Measurements from ENCODE around the gene FARS2.

Gene FARS2

DNA sequence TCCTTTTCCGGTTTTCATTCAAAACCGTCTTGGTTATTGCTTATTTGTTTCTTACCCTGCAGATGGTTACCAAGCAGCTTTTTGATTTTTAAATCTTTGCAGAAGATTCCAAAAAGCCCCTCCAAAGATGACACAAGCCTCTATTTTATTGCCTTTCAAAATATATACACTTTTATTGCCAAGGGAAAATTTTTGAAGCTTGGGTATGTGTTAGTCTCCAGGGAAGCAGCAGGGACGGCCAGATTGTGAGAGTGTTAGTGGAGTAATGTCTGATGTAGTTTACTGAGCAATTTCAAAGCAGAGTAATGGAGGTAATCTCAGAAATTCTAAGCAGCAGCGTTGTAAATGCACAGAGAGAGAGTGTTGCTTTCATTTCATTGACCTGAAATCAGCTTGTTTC lies 193.8 kb downstream of the FARS2 start:
- ChIA-PET POLR2A (no interaction called here), CTCF (interaction anchor here (1.3 kb wide), 1 partner anchor 16 kb away, joined by 6 read pairs; no protein-coding TSS in a partner anchor)
- no peak for DNase-seq (ENCODE audit: extremely low spot score)
- TF ChIP-seq ARNT (IDR thresholded peaks at IDR 0.05): no peak
- no peak for TF ChIP-seq HDGF (IDR thresholded peaks at IDR 0.05; ENCODE audit: borderline replicate concordance)
- no peak for TF ChIP-seq TARDBP (IDR thresholded peaks at IDR 0.05)
- no peak for TF ChIP-seq CTBP1 (IDR thresholded peaks at IDR 0.05; ENCODE audit: borderline replicate concordance)
- TF ChIP-seq L3MBTL2 (conservative IDR thresholded peaks at IDR 0.05): no peak
- TF ChIP-seq FOXM1 (IDR thresholded peaks at IDR 0.05; ENCODE audit: borderline replicate concordance): no peak
- TF ChIP-seq NFRKB (IDR thresholded peaks at IDR 0.05): no peak
- TF ChIP-seq ZNF384 (IDR thresholded peaks at IDR 0.05): no peak
- no peak for TF ChIP-seq LEF1 (IDR thresholded peaks at IDR 0.05; ENCODE audit: borderline replicate concordance)
- no peak for TF ChIP-seq FOXK2 (IDR thresholded peaks at IDR 0.05)
- TF ChIP-seq SP1 (IDR thresholded peaks at IDR 0.05): no peak
- no peak for TF ChIP-seq BHLHE40 (IDR thresholded peaks at IDR 0.05; ENCODE audit: borderline replicate concordance)
- no peak for TF ChIP-seq ELF4 (IDR thresholded peaks at IDR 0.05)

DNA sequence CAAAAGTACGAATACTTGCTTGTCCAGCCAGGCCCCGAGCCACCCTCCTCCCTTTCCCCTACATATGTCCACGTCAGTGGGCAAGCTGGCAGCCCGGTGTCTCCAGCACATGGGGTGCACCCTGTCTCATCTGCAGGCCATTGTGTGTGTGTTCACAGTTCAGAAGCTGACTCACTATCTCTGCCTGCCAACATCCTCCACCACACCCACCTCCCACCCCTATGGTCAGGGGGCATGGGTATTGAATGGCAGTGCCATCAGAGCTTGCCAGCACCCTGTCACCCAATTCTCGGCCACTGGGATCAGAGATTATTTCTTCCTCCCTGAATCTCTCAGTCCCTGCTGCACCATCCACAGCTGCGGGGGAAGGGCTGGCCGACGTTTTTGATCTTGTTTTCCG lies 195.7 kb downstream of the FARS2 start:
- TF ChIP-seq ELF4 (IDR thresholded peaks at IDR 0.05) (no peak), FOXA1 (IDR thresholded peaks at IDR 0.05) (no peak), CTBP1 (IDR thresholded peaks at IDR 0.05; ENCODE audit: borderline replicate concordance) (no peak), FOXK2 (IDR thresholded peaks at IDR 0.05) (no peak), SP1 (IDR thresholded peaks at IDR 0.05) (no peak), HDGF (IDR thresholded peaks at IDR 0.05; ENCODE audit: borderline replicate concordance) (no peak), FOXM1 (IDR thresholded peaks at IDR 0.05; ENCODE audit: borderline replicate concordance) (no peak), BHLHE40 (IDR thresholded peaks at IDR 0.05; ENCODE audit: borderline replicate concordance) (no peak)
- DNase-seq (ENCODE audit: extremely low spot score): no peak
- CTCF ChIA-PET: interaction anchor here (1.7 kb wide), 1 partner anchor 14 kb away, joined by 5 read pairs; no protein-coding TSS in a partner anchor
- POLR2A ChIA-PET: no interaction called here

DNA sequence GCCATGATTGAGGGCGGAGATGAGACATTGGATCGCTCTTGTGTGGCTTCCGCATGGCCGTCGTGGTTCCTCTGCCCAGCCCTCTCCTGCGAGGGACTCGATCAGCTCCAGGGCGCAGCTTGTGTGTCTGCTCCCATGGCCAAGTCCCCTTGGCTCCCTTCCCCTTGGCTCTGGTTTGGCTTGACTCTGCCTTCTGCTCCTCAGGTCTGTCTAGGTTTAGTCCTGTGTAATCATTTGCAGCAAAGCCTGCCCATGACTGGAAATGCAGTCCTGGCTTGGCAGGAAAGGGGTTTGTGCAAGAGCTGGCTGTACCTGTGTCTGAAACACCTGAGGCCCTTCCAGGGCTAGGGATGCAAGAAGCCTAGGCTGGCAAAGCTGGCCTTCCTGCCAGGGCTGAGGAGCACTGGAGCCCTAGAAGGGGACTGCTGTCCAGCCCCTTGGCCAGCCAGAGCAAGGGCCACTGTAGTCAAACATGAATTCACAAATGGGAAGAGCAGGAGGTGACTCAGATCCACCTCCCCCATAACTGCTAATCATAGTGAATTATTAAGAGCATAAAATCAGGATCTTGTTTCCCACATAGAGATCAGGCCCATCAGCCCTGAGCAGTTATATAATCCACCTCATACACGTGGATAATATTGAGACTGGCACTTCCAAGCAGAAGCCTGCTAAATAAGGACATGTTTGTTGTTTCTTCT lies 196.8 kb downstream of the FARS2 start:
- no peak for TF ChIP-seq BHLHE40 (IDR thresholded peaks at IDR 0.05; ENCODE audit: borderline replicate concordance)
- no peak for TF ChIP-seq CTBP1 (IDR thresholded peaks at IDR 0.05; ENCODE audit: borderline replicate concordance)
- TF ChIP-seq, protein P1, sequence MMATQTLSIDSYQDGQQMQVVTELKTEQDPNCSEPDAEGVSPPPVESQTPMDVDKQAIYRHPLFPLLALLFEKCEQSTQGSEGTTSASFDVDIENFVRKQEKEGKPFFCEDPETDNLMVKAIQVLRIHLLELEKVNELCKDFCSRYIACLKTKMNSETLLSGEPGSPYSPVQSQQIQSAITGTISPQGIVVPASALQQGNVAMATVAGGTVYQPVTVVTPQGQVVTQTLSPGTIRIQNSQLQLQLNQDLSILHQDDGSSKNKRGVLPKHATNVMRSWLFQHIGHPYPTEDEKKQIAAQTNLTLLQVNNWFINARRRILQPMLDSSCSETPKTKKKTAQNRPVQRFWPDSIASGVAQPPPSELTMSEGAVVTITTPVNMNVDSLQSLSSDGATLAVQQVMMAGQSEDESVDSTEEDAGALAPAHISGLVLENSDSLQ (IDR thresholded peaks at IDR 0.05): no peak
- TF ChIP-seq LEF1 (IDR thresholded peaks at IDR 0.05; ENCODE audit: borderline replicate concordance): no peak
- TF ChIP-seq TARDBP (IDR thresholded peaks at IDR 0.05): no peak
- TF ChIP-seq ELF4 (IDR thresholded peaks at IDR 0.05): no peak
- TF ChIP-seq SP1 (IDR thresholded peaks at IDR 0.05): no peak
- TF ChIP-seq NFRKB (IDR thresholded peaks at IDR 0.05): no peak
- no peak for TF ChIP-seq HDGF (IDR thresholded peaks at IDR 0.05; ENCODE audit: borderline replicate concordance)
- TF ChIP-seq ZNF384 (IDR thresholded peaks at IDR 0.05): no peak
- no peak for TF ChIP-seq FOXK2 (IDR thresholded peaks at IDR 0.05)
- TF ChIP-seq SUZ12 (IDR thresholded peaks at IDR 0.05): no peak
- DNase-seq (ENCODE audit: extremely low spot score): no peak
- ChIA-PET CTCF (interaction anchor here (1.7 kb wide), 1 partner anchor 13 kb away, joined by 5 read pairs; no protein-coding TSS in a partner anchor), POLR2A (no interaction called here)

DNA sequence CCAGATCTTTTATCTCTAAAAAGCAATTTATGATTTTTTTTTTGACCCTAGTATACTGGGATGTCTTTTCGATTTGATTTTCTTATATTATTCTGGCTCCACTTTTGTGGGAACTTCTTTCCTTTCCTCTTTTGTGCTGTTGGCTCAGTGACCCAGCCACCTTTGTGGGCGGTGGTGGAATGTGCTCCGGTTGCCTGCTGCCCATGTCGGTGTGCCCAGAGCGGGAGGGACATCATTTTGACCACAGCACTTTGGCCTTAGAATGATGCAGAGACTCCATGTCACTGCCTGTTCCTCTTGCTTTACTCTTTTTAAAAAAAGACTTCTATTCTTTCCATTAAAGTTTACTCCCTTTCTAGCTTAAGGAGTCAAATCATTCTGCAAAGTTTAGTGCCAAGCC lies 198.0 kb downstream of the FARS2 start:
- POLR2A ChIA-PET: no interaction called here
- TF ChIP-seq, protein P1 (IDR thresholded peaks at IDR 0.05): no peak
- TF ChIP-seq ZNF384 (IDR thresholded peaks at IDR 0.05) (no peak), HDGF (IDR thresholded peaks at IDR 0.05; ENCODE audit: borderline replicate concordance) (no peak), NFRKB (IDR thresholded peaks at IDR 0.05) (no peak), BHLHE40 (IDR thresholded peaks at IDR 0.05; ENCODE audit: borderline replicate concordance) (no peak), LEF1 (IDR thresholded peaks at IDR 0.05; ENCODE audit: borderline replicate concordance) (no peak), FOXM1 (IDR thresholded peaks at IDR 0.05; ENCODE audit: borderline replicate concordance) (no peak), SUZ12 (IDR thresholded peaks at IDR 0.05) (no peak), SP1 (IDR thresholded peaks at IDR 0.05) (no peak), FOXA1 (IDR thresholded peaks at IDR 0.05) (no peak), TARDBP (IDR thresholded peaks at IDR 0.05) (no peak)
- no peak for DNase-seq (ENCODE audit: extremely low spot score)
- CTCF ChIA-PET: interaction anchor here (0.6 kb wide), 1 partner anchor 1449 kb away, joined by 3 read pairs; no protein-coding TSS in a partner anchor

DNA sequence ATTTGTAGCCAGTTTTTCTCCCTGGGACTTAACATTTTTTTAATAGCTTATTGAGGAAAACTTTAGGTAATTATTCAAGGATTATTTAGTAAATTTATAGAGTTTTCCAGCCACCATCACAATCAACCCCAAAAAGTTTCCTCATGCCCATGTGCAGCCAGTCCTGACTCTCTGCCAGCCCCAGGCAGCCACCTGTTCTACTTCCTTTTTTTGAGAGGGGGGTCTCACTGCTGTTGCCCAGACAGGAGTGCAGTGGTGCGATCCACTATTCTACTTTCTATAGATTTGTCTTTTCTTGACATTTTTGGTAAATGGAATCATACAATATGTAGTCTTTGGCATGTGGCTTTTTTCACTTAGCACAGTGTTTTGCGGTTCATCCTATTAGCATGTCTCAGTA lies 200.1 kb downstream of the FARS2 start:
- DNase-seq (ENCODE audit: extremely low spot score): no peak
- CTCF ChIA-PET: no interaction called here

More for the DNA sequence above, 200.1 kb downstream of the FARS2 start:
- POLR2A ChIA-PET: no interaction called here
- no peak for TF ChIP-seq HDGF (IDR thresholded peaks at IDR 0.05; ENCODE audit: borderline replicate concordance)
- TF ChIP-seq TARDBP (IDR thresholded peaks at IDR 0.05): no peak
- TF ChIP-seq L3MBTL2 (conservative IDR thresholded peaks at IDR 0.05): no peak
- TF ChIP-seq ZNF384 (IDR thresholded peaks at IDR 0.05): no peak
- TF ChIP-seq NFRKB (IDR thresholded peaks at IDR 0.05): no peak
- TF ChIP-seq ELF4 (IDR thresholded peaks at IDR 0.05): no peak
- no peak for TF ChIP-seq SP1 (IDR thresholded peaks at IDR 0.05)
- no peak for TF ChIP-seq FOXM1 (IDR thresholded peaks at IDR 0.05; ENCODE audit: borderline replicate concordance)
- TF ChIP-seq ARNT (IDR thresholded peaks at IDR 0.05): no peak
- TF ChIP-seq, protein P1 (IDR thresholded peaks at IDR 0.05): no peak
- no peak for TF ChIP-seq SUZ12 (IDR thresholded peaks at IDR 0.05)
